HG02973 (cell line): ENCODE data around the gene AP1G2.
"Not testable (repeated sequence)": the region's sequence is repeated elsewhere in the genome, so short reads cannot be mapped to it uniquely, and the experiment has no call there.

Experiments used
- ATAC-seq: cut with Tn5 transposase; IDR thresholded peaks from one replicate; pipeline ENCODE4 v1.9.1; 2021; ENCODE audit warnings: moderate library complexity; ENCODE audit not compliant: unreplicated experiment

AP1G2 gene

DNA sequence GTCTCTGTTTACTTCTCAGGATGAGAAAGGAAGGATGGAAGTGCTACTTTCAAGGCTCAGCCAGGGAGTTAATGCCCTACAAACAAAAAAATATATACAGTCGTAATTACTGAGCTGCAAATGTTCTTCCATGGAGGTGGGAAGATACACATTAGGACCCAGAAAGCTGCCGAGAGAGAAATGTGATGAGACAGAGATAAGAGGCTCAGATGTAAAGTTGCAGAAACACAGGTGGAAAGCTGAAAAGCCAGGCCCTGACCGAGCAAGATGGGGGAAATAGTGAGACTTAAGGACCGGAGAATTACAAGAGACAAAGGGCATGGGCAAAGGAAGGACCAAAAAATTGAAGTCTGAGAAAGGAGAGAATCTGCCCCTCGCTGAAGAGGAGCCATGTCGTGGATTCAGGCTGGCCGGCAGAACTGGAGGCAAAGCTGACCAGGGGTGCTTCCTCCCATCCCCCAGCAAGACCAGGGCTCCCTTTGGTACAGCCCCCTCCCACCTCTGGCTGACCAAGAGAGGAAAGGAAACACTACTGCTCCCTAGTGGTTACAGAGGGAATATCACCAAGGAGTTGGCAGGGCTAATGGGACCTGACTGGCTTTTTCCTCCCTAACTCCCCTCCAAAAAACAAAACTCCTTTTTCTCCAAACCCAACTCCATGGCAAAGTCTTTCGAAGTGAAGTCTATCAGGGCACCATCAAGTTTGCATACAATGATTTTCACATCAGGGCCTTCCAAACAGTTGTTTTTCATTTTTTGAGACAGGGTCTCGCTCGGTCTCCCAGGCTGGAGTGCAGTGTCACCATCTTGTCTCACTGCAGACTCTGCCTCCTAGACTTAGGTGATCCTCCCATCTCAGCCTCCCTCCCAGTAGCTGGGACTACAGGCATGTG lies 28.1 kb downstream of the AP1G2 start:
- ATAC-seq = no peak

GRCh38 chr14:23538785-23539184 lies 28.8 kb downstream of the AP1G2 start:
- ATAC-seq = no peak

GRCh38 chr14:23538050-23538718 lies 29.4 kb downstream of the AP1G2 start:
- no peak for ATAC-seq

DNA sequence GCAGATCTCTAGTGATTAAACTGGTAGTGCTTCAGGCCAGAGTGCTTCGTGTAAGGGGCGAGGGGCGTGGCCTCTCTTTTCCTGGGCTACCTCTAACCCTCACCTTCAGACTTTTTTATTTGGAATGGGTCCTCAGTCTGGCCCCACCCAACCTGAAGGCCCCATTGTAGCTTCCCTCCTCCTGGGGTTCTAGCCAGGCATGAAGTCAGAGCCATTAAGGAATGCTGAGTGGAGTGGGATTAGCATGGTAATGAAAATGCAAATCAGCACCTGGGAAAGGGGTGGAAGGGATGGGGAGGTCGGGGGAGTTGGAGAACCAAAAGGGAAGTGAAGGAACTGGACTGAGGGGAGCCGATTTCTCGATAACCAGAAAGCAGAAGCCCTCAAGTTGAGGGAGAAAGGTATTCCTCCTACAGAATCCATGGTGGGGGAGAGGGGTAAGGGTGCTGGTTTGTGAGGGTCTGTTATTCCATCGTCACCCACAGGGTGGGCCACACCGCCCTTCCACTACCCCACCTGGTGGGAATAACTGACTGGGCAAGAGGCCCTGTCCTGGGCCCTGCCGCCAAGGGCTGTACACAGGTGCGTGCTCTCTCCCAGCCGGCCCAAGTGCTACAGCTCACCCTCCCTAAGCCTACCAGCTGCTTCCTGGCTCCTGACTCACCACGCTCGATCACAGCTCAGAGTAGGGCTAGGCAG lies 30.1 kb downstream of the AP1G2 start:
- no peak for ATAC-seq

- ATAC-seq = not testable (repeated sequence)
Observed at GRCh38 chr14:23536906-23537305, 30.7 kb downstream of the AP1G2 start.

DNA sequence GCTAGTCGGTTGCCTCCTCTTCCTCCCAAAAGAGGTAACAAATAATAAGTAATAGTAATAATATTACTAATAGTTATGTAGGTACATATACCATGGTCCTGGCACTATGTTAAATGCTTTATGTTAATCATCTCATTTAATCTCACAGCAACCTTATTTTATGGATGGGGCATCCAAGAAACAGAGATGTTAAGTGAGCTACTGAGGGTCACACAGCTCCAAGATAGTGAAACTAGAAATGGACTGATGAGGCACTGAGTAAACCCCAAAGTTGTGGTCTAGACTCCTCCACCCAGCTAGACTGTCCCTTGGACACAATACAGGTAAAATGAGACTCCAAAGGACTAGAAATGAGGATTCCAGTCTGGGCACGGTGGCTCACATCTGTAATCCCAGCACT lies 31.1 kb downstream of the AP1G2 start:
- ATAC-seq = no peak

- no peak for ATAC-seq
Observed at GRCh38 chr14:23535943-23536342, 31.6 kb downstream of the AP1G2 start.

DNA sequence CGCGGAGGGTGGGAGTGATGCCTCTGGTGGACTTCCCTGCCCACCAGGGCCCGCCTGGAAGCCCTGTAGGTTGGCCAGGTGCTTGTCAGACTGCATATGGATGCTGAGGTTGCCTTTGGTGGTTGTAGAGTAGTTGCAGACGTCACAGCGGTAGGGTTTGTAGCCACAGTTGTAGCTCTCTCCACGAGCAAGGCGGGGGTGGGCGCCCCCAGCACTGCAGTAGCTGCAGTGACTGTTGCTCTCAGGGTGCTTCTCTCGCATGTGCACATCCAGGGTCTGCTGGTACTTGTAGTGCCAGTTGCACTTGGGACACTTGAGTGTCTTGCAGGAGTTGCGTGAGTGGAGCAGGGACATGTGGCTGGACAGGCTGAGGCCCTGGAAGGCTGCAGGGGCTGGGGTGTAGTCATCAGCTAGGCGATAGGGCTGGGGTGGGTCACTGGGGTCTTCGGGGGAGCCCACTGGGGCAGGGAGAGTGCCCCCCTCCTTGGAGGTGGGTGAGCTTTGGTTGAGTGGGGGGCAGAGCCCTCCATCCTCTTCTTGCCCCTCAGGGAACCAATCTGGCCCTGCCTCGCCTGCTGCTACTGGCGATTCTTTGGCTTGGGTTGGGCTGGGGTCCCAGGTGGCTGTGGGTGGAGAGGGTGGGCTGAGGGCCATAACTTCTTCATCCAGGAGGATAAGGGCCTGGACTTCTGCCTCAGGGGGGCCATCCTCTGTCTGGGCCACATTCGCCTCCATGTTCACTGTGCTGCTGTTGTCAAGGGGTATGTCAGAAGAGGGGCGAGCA lies 33.7 kb downstream of the AP1G2 start:
- no peak for ATAC-seq

- no peak for ATAC-seq
Observed at GRCh38 chr14:23532658-23533057, 34.9 kb downstream of the AP1G2 start.

- ATAC-seq = no peak
Observed at GRCh38 chr14:23531391-23531790, 36.2 kb downstream of the AP1G2 start.

DNA sequence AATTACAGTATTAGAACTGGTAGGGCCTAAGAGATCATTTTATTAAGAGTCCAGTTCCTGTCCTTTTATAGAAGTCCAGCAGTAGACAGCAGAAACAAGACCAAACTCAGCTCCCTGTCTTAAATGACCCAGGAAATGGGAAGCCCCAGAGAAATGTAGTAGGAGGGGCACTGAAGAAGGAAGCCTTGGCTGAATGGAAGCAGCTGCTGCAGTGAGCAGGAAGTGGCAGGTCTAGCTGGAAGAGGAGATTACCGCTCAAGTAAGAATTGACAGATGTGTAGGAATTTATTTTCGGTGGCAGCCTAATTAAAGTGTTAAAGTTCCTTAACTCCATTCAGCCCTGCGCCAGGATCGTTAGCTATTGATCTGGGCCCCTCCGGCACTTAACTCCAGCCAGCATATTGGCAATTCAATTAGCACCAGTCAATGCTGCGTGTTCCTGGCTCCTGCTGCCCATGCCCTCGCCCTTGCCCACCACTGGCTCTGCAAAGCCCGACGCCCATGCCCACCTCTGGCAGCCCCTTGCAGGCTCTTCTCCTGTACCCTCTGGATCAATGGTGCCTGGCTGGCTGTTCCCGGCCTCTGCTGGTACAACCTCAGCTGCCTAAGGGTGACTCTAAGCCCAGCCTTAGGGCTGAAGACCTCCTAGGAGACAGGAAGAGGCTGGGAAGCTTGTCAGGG lies 37.1 kb downstream of the AP1G2 start:
- ATAC-seq = no peak

GRCh38 chr14:23529016-23529415 lies 38.6 kb downstream of the AP1G2 start:
- ATAC-seq = no peak

DNA sequence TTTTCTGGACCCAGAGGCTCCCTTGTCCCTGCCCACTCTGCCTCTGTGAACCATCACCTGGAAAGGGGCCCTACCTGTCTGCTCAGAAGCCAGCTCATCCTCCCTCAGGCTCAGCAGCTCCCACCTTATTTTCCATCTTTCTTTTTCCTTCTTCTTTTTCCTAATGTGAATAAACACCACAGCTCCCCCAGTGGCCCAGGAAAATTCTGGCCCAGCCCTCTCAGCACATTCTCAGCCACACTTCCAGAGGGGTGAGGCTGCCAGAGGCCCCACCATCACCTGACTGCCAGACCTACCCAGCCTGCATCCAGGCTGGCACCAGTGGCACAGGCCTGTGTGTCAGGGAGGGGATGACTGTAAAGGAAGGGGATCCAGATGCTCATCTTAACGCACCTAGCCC lies 39.0 kb downstream of the AP1G2 start:
- ATAC-seq = no peak

DNA sequence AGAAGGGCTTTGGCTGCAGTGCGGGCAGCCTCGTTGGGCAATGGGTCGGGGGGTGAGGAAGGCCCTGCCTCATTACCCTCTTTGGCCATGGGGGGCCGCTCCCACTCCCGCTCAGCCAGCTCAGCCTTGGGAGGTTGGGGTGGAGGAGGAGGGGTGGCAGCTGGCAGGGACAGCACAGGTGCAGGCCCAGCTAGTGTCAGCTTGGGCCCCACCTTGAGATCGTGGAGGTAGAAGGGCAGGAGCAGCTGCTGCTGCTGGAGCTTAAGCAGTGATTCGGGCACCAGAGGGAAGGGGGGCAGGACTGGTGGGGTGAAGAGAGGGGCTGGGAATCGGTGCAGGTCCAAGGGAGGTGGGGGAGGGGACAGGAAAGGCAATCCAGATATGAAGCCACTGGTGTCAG lies 42.0 kb downstream of the AP1G2 start:
- ATAC-seq = no peak

DNA sequence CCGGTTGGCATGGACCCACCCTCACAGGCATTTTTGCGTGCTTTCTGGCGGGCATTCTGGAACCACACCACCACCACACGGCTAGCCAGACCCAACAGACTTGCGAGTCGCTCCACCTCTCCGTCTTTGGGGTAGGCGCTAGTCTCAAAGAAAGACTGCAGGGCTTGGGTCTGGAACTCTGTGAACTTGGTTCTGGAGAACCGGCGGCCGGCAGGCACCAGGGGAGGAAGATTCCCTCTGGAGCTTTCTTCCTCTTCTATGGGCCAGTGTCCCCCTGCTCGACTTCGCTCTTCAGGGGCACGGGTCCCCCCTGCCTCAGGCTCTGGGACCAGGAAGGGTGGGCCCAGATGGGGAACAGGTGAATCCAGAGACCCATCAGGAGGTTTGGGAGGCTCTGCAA lies 42.6 kb downstream of the AP1G2 start:
- ATAC-seq = no peak

- ATAC-seq = no peak
Observed at GRCh38 chr14:23523229-23524016, 44.2 kb downstream of the AP1G2 start.

DNA sequence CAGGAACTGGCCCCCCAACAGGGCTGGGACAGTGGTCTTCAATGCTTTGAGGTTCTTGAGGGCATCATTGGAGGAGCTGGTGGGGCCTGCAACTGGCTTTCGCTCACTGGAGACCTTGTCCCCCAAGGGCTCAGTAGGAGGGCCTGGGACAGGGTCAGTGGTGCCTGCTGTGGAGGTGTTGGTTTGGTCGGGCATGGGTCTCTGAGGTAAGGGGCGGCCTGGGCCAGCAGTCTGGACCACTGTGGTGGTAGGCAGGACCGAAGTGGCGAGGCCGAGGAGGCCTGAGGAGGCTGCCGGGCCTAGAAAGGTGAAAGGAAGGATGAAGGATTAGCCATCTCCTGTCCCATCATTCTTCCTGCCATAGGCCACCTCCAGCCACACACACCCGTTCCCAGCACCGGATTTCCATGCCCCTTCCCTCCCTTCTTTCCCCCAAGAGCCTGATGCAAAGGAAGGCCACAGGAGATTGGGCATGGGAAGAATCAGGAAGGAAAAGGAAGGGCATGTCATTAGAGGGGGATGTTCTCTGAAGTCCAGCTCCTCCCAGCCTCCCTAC lies 44.9 kb downstream of the AP1G2 start:
- ATAC-seq = no peak

DNA sequence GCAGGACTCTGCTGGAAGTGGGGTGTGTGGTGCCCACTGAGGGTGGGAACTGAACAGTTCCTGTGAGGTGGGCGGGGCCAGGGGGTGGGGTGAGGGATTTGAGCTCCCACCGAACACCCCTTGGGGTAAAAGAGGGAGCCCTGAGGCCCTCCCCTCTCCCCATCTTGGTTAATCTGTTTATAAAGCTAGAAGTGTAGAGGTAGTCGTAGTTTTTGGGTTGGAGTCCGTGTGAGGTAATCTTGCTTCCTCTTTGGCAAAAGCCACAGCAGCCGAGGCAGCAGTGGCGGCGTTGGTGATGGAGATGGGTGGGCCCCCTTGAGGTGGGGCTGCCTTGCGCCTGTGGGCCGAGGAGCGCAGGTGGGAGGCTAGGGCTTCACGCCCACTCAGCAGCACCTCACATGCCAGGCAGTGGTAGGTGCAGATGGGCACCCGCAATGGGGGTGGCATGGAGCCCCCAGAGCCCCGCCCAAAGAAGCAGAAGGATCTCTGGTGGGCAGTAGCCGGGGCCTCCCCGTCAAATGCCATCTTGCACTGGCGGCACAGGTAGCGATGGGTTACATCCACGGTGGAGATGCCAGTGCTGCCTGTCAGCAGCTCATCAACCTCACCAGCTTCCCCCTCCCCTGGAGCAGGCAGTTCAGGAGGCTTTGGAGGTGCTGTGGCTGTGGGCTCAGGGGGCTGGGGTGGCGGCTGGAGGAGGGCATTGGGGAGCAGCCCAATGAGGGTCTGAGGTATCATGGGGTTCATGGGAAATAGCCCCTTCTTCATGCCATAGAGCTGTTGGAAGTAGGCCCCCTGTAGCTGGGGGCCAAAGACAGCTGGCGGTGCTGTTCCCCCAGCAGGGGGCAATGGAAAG lies 45.6 kb downstream of the AP1G2 start:
- no peak for ATAC-seq
